Prostate gland (tissue), 2 donors: ENCODE results near the gene TAF10. TPM values are rescaled to one million over a fixed set of nuclear protein-coding genes. Genes with fewer than 3 reads are reported as not detected.

ENCODE experiments used
- DNase-seq: peaks from one replicate; pipeline ENCODE4 v3.0.0-alpha.2; 2019; ENCODE audit warnings: low spot score
- H3K27ac ChIP-seq, 2 donors: fragments of 200-600 bp; sonication (generic); 2 replicates each; pipeline ENCODE4 v1.5.1; 2017 to 2019
- H3K27me3 ChIP-seq: fragments of 200-600 bp; sonication (generic); replicated peaks from 2 replicates; pipeline ENCODE4 v1.5.1; 2019; ENCODE audit not compliant: insufficient read depth
- H3K36me3 ChIP-seq, 2 donors: fragments of 200-600 bp; sonication (generic); 1 replicate in 1 of 2; 2 replicates in 1 of 2; pipeline versions ENCODE4 v1.5.1 to v1.8.1; 2017 to 2019
- H3K4me1 ChIP-seq: fragments of 200-600 bp; sonication (generic); replicated peaks from 2 replicates; pipeline ENCODE4 v1.5.1; 2019
- H3K4me3 ChIP-seq, 2 donors: fragments of 200-600 bp; sonication (generic); 2 replicates each; pipeline ENCODE4 v1.5.1; 2017 to 2019
- H3K9me3 ChIP-seq: fragments of 200-600 bp; sonication (generic); 2 replicates; pipeline ENCODE4 v1.5.1; 2017
- POLR2A ChIP-seq: fragments of 450-650 bp; IDR thresholded peaks from one replicate; pipeline ENCODE4 v1.6.1; 2016; ENCODE audit warnings: antibody characterized with exemption, mild to moderate bottlenecking
- POLR2AphosphoS5 ChIP-seq: sonication (generic); formaldehyde crosslinking; IDR thresholded peaks from one replicate; pipeline ENCODE4 v1.6.1; 2017; ENCODE audit warnings: antibody characterized with exemption
- WGBS: methylation state at CpG from one replicate; pipeline ENCODE4 v1.1.5; 2018; 5-methylcytosine and 5-hydroxymethylcytosine counted together
- intact Hi-C: fragments of 100-400 bp; cut with DNase I; formaldehyde crosslinking; loops from one replicate; pipeline ENCODE4 v1.14.2; 2022
- total RNA-seq, 2 donors: library from RNA; depleted of rRNA; stranded (reverse); fragments of >200 nt; gene quantifications; one replicate each; pipeline ENCODE4 v1.1.0, GENCODE V29; 2016
- TF ChIP-seq, protein P1 (sequence below), 4 experiments: fragments of 200-600 bp in 2 of 4; fragments of 450-650 bp in 2 of 4; sonication (generic) in 2 of 4; IDR thresholded peaks; 1 replicate in 3 of 4; 2 replicates in 1 of 4; pipeline ENCODE4 v1.5.1; 2016 to 2019; ENCODE audit warnings: antibody characterized with exemption in 4 of 4, mild to moderate bottlenecking in 2 of 4, moderate library complexity in 2 of 4

The TAF10 gene
- total RNA-seq, 2 donors from 2014 or later, result 130 to 193 TPM

- H3K9me3 ChIP-seq, result no peaks in the 10 kb centered on the region
- no peaks in the 10 kb centered on the region for H3K36me3 ChIP-seq
- no peak for DNase-seq
- peak overlapping the region; percentile 27 to 52 for H3K27ac ChIP-seq
- TF ChIP-seq POLR2A, result no peak
- TF ChIP-seq POLR2AphosphoS5, result no peak
- TF ChIP-seq, protein P1, sequence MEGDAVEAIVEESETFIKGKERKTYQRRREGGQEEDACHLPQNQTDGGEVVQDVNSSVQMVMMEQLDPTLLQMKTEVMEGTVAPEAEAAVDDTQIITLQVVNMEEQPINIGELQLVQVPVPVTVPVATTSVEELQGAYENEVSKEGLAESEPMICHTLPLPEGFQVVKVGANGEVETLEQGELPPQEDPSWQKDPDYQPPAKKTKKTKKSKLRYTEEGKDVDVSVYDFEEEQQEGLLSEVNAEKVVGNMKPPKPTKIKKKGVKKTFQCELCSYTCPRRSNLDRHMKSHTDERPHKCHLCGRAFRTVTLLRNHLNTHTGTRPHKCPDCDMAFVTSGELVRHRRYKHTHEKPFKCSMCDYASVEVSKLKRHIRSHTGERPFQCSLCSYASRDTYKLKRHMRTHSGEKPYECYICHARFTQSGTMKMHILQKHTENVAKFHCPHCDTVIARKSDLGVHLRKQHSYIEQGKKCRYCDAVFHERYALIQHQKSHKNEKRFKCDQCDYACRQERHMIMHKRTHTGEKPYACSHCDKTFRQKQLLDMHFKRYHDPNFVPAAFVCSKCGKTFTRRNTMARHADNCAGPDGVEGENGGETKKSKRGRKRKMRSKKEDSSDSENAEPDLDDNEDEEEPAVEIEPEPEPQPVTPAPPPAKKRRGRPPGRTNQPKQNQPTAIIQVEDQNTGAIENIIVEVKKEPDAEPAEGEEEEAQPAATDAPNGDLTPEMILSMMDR (IDR thresholded peaks at IDR 0.05), result no peak
- H3K4me3 ChIP-seq, result peak overlapping the region; percentile 35 to 43
- intact Hi-C loops, result loop anchor here (5.0 kb wide), 1 partner anchor 52 kb away; the partner anchor contains the start of genes ILK and RRP8
- H3K4me1 ChIP-seq, result no peaks in the 10 kb centered on the region
- H3K27me3 ChIP-seq, result no peaks in the 10 kb centered on the region
- WGBS, result 44% methylated on average over 9 of the region's 9 CpGs
Measured at GRCh38 chr11:6654281-6655019, 42.4 kb upstream of the TAF10 start.

- Histone ChIP-seq H3K36me3 (no peaks in the 10 kb centered on the region), H3K4me1 (no peaks in the 10 kb centered on the region), H3K27ac (no peak overlapping the region), H3K4me3 (no peak overlapping the region), H3K9me3 (no peaks in the 10 kb centered on the region), H3K27me3 (no peaks in the 10 kb centered on the region)
- no peak for TF ChIP-seq POLR2A
- TF ChIP-seq, protein P1 (IDR thresholded peaks at IDR 0.05), result no peak
- no peak for TF ChIP-seq POLR2AphosphoS5
- DNase-seq, result no peak
- intact Hi-C loops, result no loop called here
- 86% methylated on average over 2 of the region's 2 CpGs for WGBS
Measured at GRCh38 chr11:6653656-6654055, 41.6 kb upstream of the TAF10 start.

DNA sequence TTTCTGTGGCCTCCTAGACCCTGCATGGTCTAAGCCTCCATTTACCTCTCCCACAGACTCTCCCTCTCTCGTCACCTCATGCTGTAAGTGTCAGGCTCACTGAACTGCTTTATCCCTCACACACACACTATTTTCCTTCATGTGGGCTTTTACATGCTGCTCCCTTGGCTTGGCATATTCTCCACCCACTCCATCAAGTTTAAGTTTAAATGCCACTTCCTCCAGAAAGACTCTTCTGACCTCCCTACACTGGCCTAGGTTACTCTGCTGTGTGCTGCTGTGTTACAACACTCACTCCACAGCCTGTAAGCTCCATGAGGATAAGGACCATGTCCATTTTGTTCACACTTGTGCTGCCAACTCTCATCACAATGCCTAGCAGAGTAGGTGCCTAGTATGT, 41.1 kb upstream of the TAF10 start:
- Histone ChIP-seq H3K36me3 (no peaks in the 10 kb centered on the region), H3K27ac (no peak overlapping the region), H3K27me3 (no peaks in the 10 kb centered on the region), H3K9me3 (no peaks in the 10 kb centered on the region), H3K4me3 (no peak overlapping the region), H3K4me1 (no peaks in the 10 kb centered on the region)
- TF ChIP-seq, protein P1 (IDR thresholded peaks at IDR 0.05), result no peak
- TF ChIP-seq POLR2AphosphoS5 (no peak), POLR2A (no peak)
- WGBS, result 86% methylated on average over 1 of the region's 1 CpG
- intact Hi-C loops, result no loop called here
- no peak for DNase-seq

DNA sequence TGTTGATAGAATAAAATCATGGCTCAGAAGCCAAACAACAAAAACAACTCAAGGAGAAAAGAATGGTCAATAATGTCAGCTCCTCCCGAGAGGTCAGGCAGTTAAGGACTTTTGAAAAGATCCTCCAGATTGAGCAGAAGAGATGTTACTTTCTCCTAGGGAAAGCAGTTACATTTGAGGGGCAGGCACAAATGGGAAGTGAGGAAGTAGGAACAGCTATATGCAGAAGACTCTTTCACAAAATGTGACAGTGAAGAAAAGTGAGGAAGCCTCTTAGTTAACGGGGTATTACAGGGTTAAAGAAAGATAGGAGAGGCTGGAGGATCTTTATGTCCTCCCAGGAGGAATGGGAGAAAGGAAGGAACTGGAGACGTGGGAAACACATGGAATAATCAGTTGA, 40.2 kb upstream of the TAF10 start:
- Histone ChIP-seq H3K27ac (no peak overlapping the region), H3K4me3 (no peak overlapping the region), H3K4me1 (no peaks in the 10 kb centered on the region), H3K27me3 (no peaks in the 10 kb centered on the region), H3K36me3 (no peaks in the 10 kb centered on the region), H3K9me3 (no peaks in the 10 kb centered on the region)
- DNase-seq, result no peak
- TF ChIP-seq, protein P1 (IDR thresholded peaks at IDR 0.05), result no peak
- TF ChIP-seq POLR2A, result no peak
- intact Hi-C loops, result no loop called here
- WGBS, result 65% methylated on average over 3 of the region's 3 CpGs

GRCh38 chr11:6650980-6651379, 39.0 kb upstream of the TAF10 start:
- H3K27me3 ChIP-seq, result no peaks in the 10 kb centered on the region
- no peak for DNase-seq
- WGBS, result 53% methylated on average over 6 of the region's 6 CpGs
- no peak overlapping the region for H3K4me3 ChIP-seq
- intact Hi-C loops, result no loop called here
- no peaks in the 10 kb centered on the region for H3K4me1 ChIP-seq
- H3K36me3 ChIP-seq, result no peaks in the 10 kb centered on the region
- no peak overlapping the region for H3K27ac ChIP-seq
- no peak for TF ChIP-seq POLR2AphosphoS5
- TF ChIP-seq, protein P1 (IDR thresholded peaks at IDR 0.05), result no peak
- TF ChIP-seq POLR2A, result no peak
- H3K9me3 ChIP-seq, result no peaks in the 10 kb centered on the region
